H9 (cell line): ENCODE results near the gene ENAM. TPM values are rescaled to one million over a fixed set of nuclear protein-coding genes. Genes with fewer than 3 reads are reported as not detected.

ENCODE experiments used
- DNase-seq: peaks from one replicate; pipeline ENCODE4 v3.0.0-alpha.2; 2017
- H2AFZ ChIP-seq: one replicate; pipeline ENCODE4 v1.6.1; 2013; ENCODE audit warnings: mild to moderate bottlenecking, low read length, control low read depth, moderate library complexity
- H2AK5ac ChIP-seq: 2 replicates; pipeline ENCODE4 v1.6.1; 2013; ENCODE audit warnings: low read length, control low read depth, mixed read lengths; ENCODE audit not compliant: insufficient read length
- H2BK120ac ChIP-seq: one replicate; pipeline ENCODE4 v1.6.1; 2013; ENCODE audit warnings: low read depth, mild to moderate bottlenecking, low read length, control low read depth, inconsistent platforms; ENCODE audit not compliant: poor library complexity, severe bottlenecking
- H2BK12ac ChIP-seq: 2 replicates; pipeline ENCODE4 v1.6.1; 2013; ENCODE audit warnings: low read length, control low read depth, mixed read lengths, low read depth; ENCODE audit not compliant: insufficient read length
- H2BK15ac ChIP-seq: 2 replicates; pipeline ENCODE4 v1.6.1; 2013; ENCODE audit warnings: low read depth, low read length, control low read depth
- H2BK20ac ChIP-seq: one replicate; pipeline ENCODE4 v1.6.1; 2013; ENCODE audit warnings: low read depth, mild to moderate bottlenecking, low read length, control low read depth, inconsistent platforms; ENCODE audit not compliant: poor library complexity, severe bottlenecking
- H2BK5ac ChIP-seq: 2 replicates; pipeline ENCODE4 v1.6.1; 2013; ENCODE audit warnings: low read length, control low read depth, mixed read lengths; ENCODE audit not compliant: insufficient read length
- H3K14ac ChIP-seq: 2 replicates; pipeline ENCODE4 v1.6.1; 2013; ENCODE audit warnings: low read length, control low read depth; ENCODE audit not compliant: insufficient read depth
- H3K18ac ChIP-seq: 2 replicates; pipeline ENCODE4 v1.6.1; 2013; ENCODE audit warnings: low read depth, mild to moderate bottlenecking, mixed read lengths, low read length, control low read depth; ENCODE audit not compliant: insufficient read length
- H3K23ac ChIP-seq: 2 replicates; pipeline ENCODE4 v1.6.1; 2013; ENCODE audit warnings: low read length, control low read depth, mixed read lengths, low read depth; ENCODE audit not compliant: insufficient read length
- H3K23me2 ChIP-seq: 2 replicates; pipeline ENCODE4 v1.6.1; 2013; ENCODE audit warnings: low read depth, mild to moderate bottlenecking, mixed read lengths, low read length, control low read depth; ENCODE audit not compliant: insufficient read length, poor library complexity, severe bottlenecking
- H3K27ac ChIP-seq: 2 replicates; pipeline ENCODE4 v1.5.1; 2013; ENCODE audit warnings: low read length, control low read depth, mixed read lengths, low read depth; ENCODE audit not compliant: insufficient read length
- H3K27me3 ChIP-seq: 2 replicates; pipeline ENCODE4 v1.6.1; 2013; ENCODE audit warnings: low read length, control low read depth, inconsistent platforms; ENCODE audit not compliant: insufficient read depth
- H3K4ac ChIP-seq: 2 replicates; pipeline ENCODE4 v1.6.1; 2013; ENCODE audit warnings: low read depth, mild to moderate bottlenecking, control low read depth, inconsistent platforms, low read length, moderate library complexity
- H3K4me1 ChIP-seq: 2 replicates; pipeline ENCODE4 v1.6.1; 2013; ENCODE audit warnings: low read length, control low read depth, inconsistent platforms; ENCODE audit not compliant: insufficient read depth
- H3K4me2 ChIP-seq: 2 replicates; pipeline ENCODE4 v1.6.1; 2013; ENCODE audit warnings: low read length, control low read depth, mixed read lengths; ENCODE audit not compliant: insufficient read length, insufficient read depth
- H3K56ac ChIP-seq: 2 replicates; pipeline ENCODE4 v1.6.1; 2013; ENCODE audit warnings: low read depth, mild to moderate bottlenecking, mixed read lengths, low read length, control low read depth; ENCODE audit not compliant: insufficient read length
- H3K79me1 ChIP-seq: 2 replicates; pipeline ENCODE4 v1.6.1; 2013; ENCODE audit warnings: low read depth, mild to moderate bottlenecking, moderate library complexity, low read length, control low read depth, inconsistent platforms; ENCODE audit not compliant: insufficient read depth, poor library complexity, severe bottlenecking
- H3K79me2 ChIP-seq: 2 replicates; pipeline ENCODE4 v1.6.1; 2013; ENCODE audit warnings: low read length, control low read depth, inconsistent platforms; ENCODE audit not compliant: insufficient read depth
- H3K9ac ChIP-seq: 2 replicates; pipeline ENCODE4 v1.6.1; 2013; ENCODE audit warnings: low read length, control low read depth, mixed read lengths; ENCODE audit not compliant: insufficient read length; ENCODE audit errors: extremely low read depth
- H3K9me3 ChIP-seq: one replicate; pipeline ENCODE4 v1.6.1; 2013; ENCODE audit warnings: low read depth, low read length, inconsistent platforms; ENCODE audit not compliant: control insufficient read depth
- H3T11ph ChIP-seq: one replicate; pipeline ENCODE4 v1.6.1; 2013; ENCODE audit warnings: mild to moderate bottlenecking, low read length, control low read depth, inconsistent platforms
- H4K20me1 ChIP-seq: one replicate; pipeline ENCODE4 v1.6.1; 2013; ENCODE audit not compliant: control insufficient read depth, insufficient read length, insufficient read depth
- H4K5ac ChIP-seq: 2 replicates; pipeline ENCODE4 v1.6.1; 2013; ENCODE audit warnings: low read depth, mild to moderate bottlenecking, mixed read lengths, low read length, control low read depth; ENCODE audit not compliant: insufficient read length
- H4K8ac ChIP-seq: replicated peaks from 2 replicates; pipeline ENCODE4 v1.6.1; 2013; ENCODE audit warnings: low read length, control low read depth, mixed read lengths, low read depth; ENCODE audit not compliant: insufficient read length
- H4K91ac ChIP-seq: 2 replicates; pipeline ENCODE4 v1.6.1; 2013; ENCODE audit warnings: low read depth, mild to moderate bottlenecking, moderate library complexity, mixed read lengths, low read length, control low read depth; ENCODE audit not compliant: insufficient read length
- H3K27ac Mint-ChIP-seq, 3 experiments: 2 replicates in 2 of 3; 3 replicates in 1 of 3; pipeline ENCODE4 v1.8.0; 2020 to 2021; ENCODE audit warnings: mixed read lengths in 3 of 3, mild to moderate bottlenecking in 1 of 3, moderate library complexity in 1 of 3
- H3K27me3 Mint-ChIP-seq: 2 replicates; pipeline ENCODE4 v1.8.0; 2021; ENCODE audit warnings: low read depth, mild to moderate bottlenecking, moderate library complexity, mixed read lengths
- H3K36me3 Mint-ChIP-seq, 3 experiments: 2 replicates in 2 of 3; 3 replicates in 1 of 3; pipeline ENCODE4 v1.8.0; 2020 to 2021; ENCODE audit warnings: low read depth in 3 of 3, mixed read lengths in 3 of 3; ENCODE audit not compliant: insufficient read depth in 1 of 3
- H3K4me1 Mint-ChIP-seq, 2 experiments: 2 replicates each; pipeline ENCODE4 v1.8.0; 2020; ENCODE audit warnings: mixed read lengths in 2 of 2
- H3K4me3 Mint-ChIP-seq, 2 experiments: 2 replicates in 1 of 2; 3 replicates in 1 of 2; pipeline ENCODE4 v1.8.0; 2020 to 2021; ENCODE audit warnings: mild to moderate bottlenecking in 2 of 2, mixed read lengths in 2 of 2, moderate library complexity in 1 of 2
- H3K9me3 Mint-ChIP-seq, 2 experiments: 2 replicates in 1 of 2; 3 replicates in 1 of 2; pipeline ENCODE4 v1.8.0; 2020; ENCODE audit warnings: mild to moderate bottlenecking in 2 of 2, mixed read lengths in 2 of 2, moderate library complexity in 1 of 2
- CTCF ChIP-seq: fragments of 200-600 bp; sonication (generic); conservative IDR thresholded peaks from 3 replicates; pipeline ENCODE4 v1.8.0; 2021; ENCODE audit warnings: antibody characterized with exemption, mild to moderate bottlenecking
- WGBS: extraction: QIAGEN DNeasy Blood & Tissue Kit; methylation state at CpG from one replicate; pipeline ENCODE4 v1.1.7; 2013; ENCODE audit warnings: missing lambda C conversion rate, low lambda C conversion rate, mixed read lengths; ENCODE audit not compliant: insufficient read length; ENCODE audit errors: extremely low coverage; 5-methylcytosine and 5-hydroxymethylcytosine counted together
- total RNA-seq: library from RNA; stranded (reverse); gene quantifications from 2 replicates; pipeline ENCODE4 v1.2.1, GENCODE V29; 2021

The ENAM gene
- total RNA-seq, 1 experiment from 2014 or later = not detected

- H3K18ac ChIP-seq = no peak overlapping the region
- H3K14ac ChIP-seq = no peak overlapping the region
- H2BK120ac ChIP-seq = no peak overlapping the region
- peaks cover 2 to 3% of the 10 kb centered on the region in 2 experiments; a peak in 2 of 4 replicates for H3K4me1 Mint-ChIP-seq
- H3K79me2 ChIP-seq = no peaks in the 10 kb centered on the region
- no peak overlapping the region for H2BK20ac ChIP-seq
- H2BK12ac ChIP-seq = no peak overlapping the region
- no peak overlapping the region for H3K9ac ChIP-seq
- no peak overlapping the region for H2BK15ac ChIP-seq
- no peak overlapping the region for H3K4me2 ChIP-seq
- no CpG with 5 or more reads among the region's 3 CpGs for WGBS
- no peak overlapping the region for H4K5ac ChIP-seq
- H2BK5ac ChIP-seq = no peak overlapping the region
- no peak for DNase-seq
- H3K27ac ChIP-seq = no peak overlapping the region
- no peak overlapping the region for H2AK5ac ChIP-seq
- no peaks in the 10 kb centered on the region for H3K27me3 ChIP-seq
- no peaks in the 10 kb centered on the region for H3K4me1 ChIP-seq
- TF ChIP-seq CTCF = no peak
- no peaks in the 10 kb centered on the region for H3K79me1 ChIP-seq
- no peak overlapping the region for H4K91ac ChIP-seq
- no peaks in the 10 kb centered on the region for H4K20me1 ChIP-seq
- no peak overlapping the region for H3K4ac ChIP-seq
- no peak overlapping the region for H3K23ac ChIP-seq
- H3K9me3 Mint-ChIP-seq = no peaks in the 10 kb centered on the region
- no peak overlapping the region for H2AFZ ChIP-seq
- H3K23me2 ChIP-seq = no peaks in the 10 kb centered on the region
- H3K4me3 Mint-ChIP-seq = no peak overlapping the region
- no peak overlapping the region for H3K56ac ChIP-seq
- no peaks in the 10 kb centered on the region for H3K36me3 Mint-ChIP-seq
- no peak overlapping the region for H3T11ph ChIP-seq
- H4K8ac ChIP-seq = no peak overlapping the region
- no peak overlapping the region for H3K27ac Mint-ChIP-seq
- no peaks in the 10 kb centered on the region for H3K9me3 ChIP-seq
- H3K27me3 Mint-ChIP-seq = no peaks in the 10 kb centered on the region
Observed at GRCh38 chr4:70600305-70600704, 28.2 kb upstream of the ENAM start.
